ENCODE results near the gene UNC5C. TPM values are rescaled to one million over a fixed set of nuclear protein-coding genes. Genes with fewer than 3 reads are reported as not detected.
A peak's percentile ranks its signal among the peaks of the same experiment; 100 is the strongest.

UNC5C gene
- 10 to 100 TPM; 36.0 to 46.5 (median 36.8) TPM for polyA plus RNA-seq (ENCODE audit: insufficient read length in 3 of 3)

- peak in 2 of 3 donors; percentile 74 to 80 for DNase-seq (ENCODE audit: low read depth in 3 of 3, low spot score in 2 of 3)
Measured at GRCh38 chr4:95548738-95549245, at the start of gene UNC5C. Gene UNC5C, minus strand, starts transcription at chr4:95548973.

DNA sequence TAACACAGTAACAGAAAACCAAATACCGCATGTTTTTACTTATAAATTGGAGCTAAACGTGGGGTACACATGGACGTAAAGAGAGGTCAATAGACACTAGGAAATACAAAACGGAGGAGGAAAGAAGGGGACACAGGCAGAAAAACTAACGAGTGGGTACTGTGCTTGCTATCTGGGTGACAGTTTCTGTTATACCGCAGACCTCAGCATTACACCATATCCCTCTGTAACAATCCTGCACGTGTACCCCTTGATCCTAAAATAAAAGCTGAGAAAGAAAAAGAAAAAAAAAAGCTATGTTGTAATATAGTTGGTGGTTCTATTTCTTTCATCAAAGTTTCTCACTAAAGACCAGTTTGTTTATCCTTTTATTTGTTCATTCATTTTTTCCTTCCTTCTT lies 47.9 kb upstream of the UNC5C start:
- no peak for DNase-seq (ENCODE audit: low read depth in 3 of 3, low spot score in 2 of 3)

GRCh38 chr4:95594629-95595028 lies 45.9 kb upstream of the UNC5C start:
- no peak for DNase-seq (ENCODE audit: low read depth in 3 of 3, low spot score in 2 of 3)

DNA sequence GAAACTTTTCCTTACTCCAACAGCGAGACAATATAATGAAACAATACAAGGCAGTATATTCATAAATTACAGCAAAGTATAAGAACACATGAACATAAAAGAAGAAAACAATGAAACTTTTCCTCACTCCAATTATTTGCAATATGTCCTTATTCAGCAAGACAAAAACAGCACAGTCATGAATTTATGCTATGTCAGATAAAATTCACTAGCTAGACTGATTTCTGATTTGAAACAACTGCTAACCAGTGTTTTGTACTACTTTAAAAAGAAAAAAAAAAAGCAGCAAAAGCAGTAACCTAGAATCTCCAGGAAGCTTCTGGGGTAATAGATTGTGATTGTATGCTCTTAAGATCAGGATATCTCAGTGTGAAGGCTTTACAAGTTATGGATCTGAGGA lies 45.2 kb upstream of the UNC5C start:
- DNase-seq (ENCODE audit: low read depth in 3 of 3, low spot score in 2 of 3): no peak

DNA sequence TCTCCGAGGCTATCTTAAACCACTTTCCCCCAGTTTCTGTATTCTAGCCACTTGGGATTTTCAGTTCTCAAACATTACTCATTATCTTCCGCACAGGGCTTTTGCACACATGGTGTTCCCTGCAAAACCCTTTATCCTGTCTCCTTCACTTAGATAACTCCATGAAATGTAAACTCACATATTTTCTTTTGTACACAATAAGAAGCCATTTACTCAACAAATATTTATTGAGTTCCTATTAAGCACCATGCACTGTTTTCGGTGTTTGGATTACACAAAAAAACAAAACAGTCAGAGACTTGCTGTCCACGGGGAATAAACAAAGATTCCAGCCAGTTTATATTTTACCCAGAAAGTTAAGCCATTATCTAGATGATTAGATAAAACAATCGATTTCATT lies 42.5 kb upstream of the UNC5C start:
- DNase-seq (ENCODE audit: low read depth in 3 of 3, low spot score in 2 of 3): no peak

GRCh38 chr4:95590615-95591014 lies 41.8 kb upstream of the UNC5C start:
- DNase-seq (ENCODE audit: low read depth in 3 of 3, low spot score in 2 of 3): no peak

- DNase-seq (ENCODE audit: low read depth in 3 of 3, low spot score in 2 of 3): no peak
Measured at GRCh38 chr4:95585016-95585695, 36.4 kb upstream of the UNC5C start.

DNA sequence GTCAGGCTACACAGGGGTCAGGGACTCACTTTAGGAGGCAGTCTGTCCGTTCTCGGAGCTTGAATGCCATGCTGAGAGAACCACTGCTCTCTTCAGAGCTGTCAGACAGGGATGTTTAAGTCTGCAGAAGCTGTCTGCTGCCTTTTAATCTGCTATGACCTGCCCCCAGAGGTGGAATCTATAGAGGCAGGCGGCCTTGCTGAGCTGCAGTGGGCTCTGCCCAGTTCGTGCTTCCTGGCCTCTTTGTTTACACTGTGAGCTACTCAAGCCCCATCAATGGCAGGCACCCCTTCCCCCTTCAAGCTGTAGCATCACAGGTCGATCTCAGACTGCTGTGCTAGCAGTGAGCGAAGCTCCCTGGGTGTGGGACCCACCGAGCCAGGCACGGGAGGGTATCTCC lies 31.5 kb upstream of the UNC5C start:
- no peak for DNase-seq (ENCODE audit: low read depth in 3 of 3, low spot score in 2 of 3)

DNA sequence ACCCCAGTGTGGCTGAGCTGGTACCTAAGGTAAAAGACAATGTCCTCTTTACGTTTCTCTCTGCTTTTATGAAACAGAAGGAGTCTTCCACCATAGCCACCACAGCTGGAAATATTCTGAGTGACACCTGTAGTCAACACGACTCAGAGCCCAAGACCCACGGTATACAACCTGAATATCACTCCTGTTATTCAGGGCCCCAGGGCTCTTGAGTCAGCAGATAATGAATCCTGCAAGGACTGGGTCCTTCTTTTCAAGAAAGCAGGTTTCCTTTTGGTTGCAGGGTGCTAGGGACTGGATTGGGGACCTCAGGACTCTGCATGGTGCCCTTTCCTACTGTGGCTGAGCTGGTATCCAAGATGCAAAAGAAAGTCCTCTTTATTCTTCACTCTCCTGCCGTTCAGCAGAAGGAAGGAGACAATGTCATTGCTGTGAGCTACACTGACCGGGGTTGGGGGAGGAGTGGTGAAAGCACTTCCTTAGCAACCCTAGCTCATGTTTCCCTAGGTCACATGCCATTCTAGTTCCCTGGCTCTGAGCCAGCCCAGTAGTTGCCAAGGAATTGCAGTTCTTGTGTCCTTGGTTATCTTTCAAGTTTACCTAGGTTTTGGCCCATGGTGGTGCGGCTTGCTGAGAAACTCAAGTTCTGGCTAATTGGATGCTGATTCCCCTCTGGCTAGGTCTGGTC lies 23.7 kb upstream of the UNC5C start:
- DNase-seq (ENCODE audit: low read depth in 3 of 3, low spot score in 2 of 3): peak in 2 of 3 donors; percentile 52 to 65

GRCh38 chr4:95571577-95571976 lies 22.8 kb upstream of the UNC5C start:
- no peak for DNase-seq (ENCODE audit: low read depth in 3 of 3, low spot score in 2 of 3)

DNA sequence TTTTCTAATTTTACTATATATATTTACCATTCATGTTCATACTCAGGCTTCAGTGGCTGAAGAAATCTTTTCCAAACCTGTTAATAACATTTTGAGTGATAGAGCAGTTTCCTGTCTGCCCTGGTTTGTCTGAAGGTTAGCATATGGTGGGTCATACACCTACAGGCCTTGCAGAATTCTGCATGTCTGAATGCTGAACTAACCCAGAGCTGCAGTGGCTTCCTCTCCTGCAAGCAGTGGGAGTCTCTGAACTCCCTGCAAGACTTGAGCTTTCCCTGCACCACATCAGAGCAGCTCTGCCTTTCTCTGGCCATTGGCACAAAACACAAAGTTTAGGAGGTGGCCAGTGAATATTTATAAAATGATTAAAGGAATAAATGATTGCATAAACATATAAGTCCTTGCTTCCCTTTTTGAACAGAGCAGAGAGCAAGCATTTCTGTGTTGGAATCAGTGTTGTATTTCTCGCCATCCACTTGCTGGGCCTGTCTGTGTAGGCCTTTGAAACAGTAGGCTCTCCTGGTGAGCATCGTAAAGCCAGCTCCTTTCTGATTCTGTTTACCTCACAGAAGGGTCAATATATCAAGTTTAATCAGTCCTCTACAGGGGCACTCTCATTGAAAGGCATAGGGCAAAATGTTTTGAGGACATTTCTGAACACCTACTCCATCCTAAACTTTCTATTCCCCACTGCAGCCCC lies 15.0 kb upstream of the UNC5C start:
- no peak for DNase-seq (ENCODE audit: low read depth in 3 of 3, low spot score in 2 of 3)

GRCh38 chr4:95560774-95561173 lies 12.0 kb upstream of the UNC5C start:
- no peak for DNase-seq (ENCODE audit: low read depth in 3 of 3, low spot score in 2 of 3)

- DNase-seq (ENCODE audit: low read depth in 3 of 3, low spot score in 2 of 3): no peak
Measured at GRCh38 chr4:95556207-95556859, 7.6 kb upstream of the UNC5C start.

DNA sequence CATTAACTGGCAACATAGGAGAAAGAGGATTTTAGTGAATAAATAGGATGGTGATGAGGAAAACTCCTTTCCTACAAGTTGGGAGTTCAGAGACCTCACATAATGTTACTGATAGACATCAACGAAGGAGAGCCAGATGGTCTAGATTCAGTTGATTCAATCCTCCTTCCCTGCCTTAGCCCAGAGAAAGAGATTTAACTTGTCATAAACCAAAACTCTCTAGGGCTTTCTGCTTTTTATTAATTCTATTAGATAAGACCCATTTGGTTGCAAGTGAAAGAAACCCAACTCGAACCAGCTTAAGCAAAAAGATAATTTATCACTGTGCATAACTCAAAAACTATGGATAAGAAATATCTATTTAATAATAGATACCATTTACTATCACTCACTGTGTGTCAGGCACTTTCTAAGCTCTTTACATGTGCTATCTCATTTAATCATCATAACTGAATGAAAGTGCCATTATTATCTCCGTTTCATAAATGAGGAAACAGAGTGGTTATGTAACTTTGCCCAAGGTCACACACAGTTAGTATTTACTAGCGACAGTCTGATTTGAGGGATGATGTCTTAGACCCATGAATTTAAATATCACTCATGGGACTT lies 4.3 kb upstream of the UNC5C start:
- DNase-seq (ENCODE audit: low read depth in 3 of 3, low spot score in 2 of 3): no peak

- DNase-seq (ENCODE audit: low read depth in 3 of 3, low spot score in 2 of 3): no peak
Measured at GRCh38 chr4:95551653-95552052, 2.9 kb upstream of the UNC5C start.

DNA sequence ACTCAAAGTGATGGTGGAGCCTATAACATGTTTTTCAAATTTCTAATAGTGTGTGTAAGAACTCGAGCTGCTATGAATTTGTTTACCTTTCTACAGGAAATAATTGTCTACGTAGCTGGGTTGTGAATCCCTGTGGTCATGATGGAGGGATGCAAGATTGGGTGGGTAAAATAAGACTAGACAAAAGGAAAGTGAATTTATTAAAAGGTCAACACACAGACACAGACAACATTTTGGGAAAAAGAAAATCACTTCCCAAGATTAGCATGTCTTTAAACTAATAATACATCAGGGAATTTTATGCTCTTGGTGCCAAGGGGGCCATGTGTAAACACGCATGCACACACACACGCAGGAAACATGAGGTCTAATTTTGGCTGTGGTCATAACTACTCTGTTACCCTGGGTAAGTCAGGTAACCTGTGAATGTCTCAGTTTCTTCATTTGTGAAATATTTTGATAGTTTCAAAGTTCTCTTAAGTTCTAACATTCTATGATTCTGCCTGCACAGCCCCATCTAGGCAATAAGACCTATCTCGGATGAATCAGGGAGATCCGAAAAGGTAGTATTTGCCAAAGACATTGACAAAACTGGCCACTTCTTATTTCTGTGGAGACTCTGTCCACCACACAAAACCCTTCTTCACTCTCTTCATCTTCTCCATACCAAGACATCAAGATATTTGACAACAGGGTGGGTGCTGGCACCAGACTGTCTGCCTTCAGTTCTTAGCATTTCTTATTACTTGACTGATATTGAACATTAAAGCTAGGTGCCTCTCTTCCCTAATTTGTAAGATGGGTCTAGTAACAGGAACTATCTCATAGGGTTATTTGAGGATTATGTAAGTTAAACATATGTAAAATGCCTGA lies 1.6 kb upstream of the UNC5C start:
- no peak for DNase-seq (ENCODE audit: low read depth in 3 of 3, low spot score in 2 of 3)

DNA sequence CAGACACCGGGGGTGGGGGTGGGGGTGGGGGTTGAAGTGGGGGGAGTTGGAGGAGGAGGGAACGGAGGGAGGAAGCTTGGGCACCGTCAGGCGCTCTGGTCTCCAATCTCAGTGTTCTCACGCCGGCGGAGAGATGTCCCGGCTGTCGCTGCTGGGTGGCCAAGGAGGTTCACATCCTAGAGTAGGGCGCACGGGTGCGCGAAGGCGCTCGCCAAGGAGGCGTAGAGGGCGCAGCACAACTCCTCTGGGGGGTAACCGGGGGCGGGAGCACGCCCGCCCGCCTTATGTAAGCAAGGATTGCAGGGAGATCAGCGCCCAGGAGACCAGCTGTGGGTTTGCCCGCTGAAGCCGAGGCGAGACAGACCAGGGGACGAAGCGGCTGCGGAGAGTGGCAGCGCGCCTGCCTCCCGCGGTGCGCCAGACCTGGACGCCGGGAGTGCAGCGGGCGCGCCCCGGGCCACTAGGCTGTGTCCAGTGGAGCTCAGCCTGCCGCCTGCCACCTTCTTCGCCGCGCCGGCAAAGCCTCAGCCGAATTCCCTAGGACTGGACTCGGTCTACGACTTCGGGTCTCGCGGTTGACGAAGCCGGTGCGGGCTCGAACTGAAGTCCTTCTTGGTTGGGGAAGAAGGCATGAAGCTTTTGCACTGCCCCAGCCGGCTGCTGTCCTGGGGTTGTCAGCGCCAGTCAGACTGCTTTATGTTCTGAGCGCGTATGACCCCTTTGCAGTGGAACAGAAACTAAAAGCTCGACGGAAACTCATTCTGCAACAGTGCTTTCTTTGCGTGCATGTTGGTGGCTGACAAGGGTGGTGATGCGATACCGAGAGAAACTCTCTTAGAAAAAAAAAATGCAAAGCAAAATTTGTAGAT lies 707 bp upstream of the UNC5C start:
- no peak for DNase-seq (ENCODE audit: low read depth in 3 of 3, low spot score in 2 of 3)

DNA sequence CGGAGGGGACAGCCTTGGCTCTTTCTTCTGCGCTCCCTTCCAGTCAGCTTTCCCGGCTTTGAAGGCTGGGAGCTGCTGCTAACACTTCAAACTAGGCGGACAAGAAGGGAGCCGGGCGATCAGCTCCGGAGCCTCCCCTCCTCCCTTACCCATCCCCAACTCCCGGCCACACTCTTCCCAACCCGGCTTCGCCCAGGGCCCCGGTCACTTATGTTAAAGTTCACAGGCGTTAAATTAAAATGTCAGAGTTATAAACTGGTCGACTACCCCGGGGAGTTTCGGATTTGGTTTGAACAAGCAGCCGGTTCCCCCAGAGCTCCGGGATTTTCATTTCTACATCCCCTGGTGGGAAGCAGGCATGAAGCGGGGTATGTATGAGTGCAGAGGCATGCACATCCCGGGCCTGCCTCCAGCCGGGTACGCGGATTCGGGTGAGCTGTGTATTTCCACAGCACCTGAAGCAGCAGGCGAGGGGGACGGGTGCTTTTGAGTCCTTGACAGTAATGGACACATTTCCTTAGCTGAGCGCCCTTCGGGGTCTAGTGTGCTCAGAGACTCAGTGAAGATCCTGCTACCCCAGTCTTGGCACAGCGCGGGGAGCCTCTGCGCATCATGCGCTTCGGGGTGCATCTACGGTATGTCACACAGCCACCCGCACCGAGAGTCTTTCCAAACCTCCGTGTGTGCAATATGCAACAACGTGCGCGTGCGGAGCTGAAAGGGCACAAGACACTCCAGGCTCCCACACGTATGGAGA lies 880 bp downstream of the UNC5C start:
- DNase-seq (ENCODE audit: low read depth in 3 of 3, low spot score in 2 of 3): no peak
